ENCODE measurements around the gene PAF1.
A peak's percentile ranks its signal among the peaks of the same experiment; 100 is the strongest.

Gene PAF1

DNA sequence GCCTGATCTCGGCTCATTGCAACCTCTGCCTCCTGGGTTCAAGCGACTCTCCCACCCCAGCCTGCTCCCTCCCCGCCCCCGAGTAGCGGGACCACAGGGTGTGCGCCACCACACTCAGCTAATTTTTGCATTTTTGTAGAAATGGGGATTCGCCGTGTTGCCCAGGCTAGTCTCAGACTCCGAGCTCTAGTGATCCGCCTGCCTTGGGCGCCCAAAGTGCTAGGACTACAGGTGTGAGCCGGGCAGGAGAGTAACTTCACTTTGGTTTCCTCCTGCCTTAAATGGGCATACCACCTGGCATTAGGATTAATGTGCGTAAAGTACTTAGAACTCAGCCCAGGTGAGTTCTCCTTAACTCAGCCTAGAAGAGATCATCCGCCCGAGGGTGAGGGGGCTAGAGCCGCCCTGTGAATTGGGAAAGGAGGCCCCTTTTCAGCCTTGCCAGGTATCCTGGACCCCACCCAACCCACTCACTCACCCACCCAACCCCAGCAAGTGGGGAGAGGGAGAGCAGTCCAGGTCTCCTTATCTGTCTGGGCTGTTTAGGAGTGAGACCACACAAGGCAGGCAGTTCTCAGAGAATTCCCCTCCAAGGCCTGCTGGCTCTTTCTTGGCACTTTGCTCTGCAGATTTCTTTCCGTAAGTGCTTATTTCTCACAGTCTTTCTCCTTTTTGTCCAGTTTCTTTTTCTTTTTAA, 14.5 kb upstream of the PAF1 start:
- no peak for DNase-seq

DNA sequence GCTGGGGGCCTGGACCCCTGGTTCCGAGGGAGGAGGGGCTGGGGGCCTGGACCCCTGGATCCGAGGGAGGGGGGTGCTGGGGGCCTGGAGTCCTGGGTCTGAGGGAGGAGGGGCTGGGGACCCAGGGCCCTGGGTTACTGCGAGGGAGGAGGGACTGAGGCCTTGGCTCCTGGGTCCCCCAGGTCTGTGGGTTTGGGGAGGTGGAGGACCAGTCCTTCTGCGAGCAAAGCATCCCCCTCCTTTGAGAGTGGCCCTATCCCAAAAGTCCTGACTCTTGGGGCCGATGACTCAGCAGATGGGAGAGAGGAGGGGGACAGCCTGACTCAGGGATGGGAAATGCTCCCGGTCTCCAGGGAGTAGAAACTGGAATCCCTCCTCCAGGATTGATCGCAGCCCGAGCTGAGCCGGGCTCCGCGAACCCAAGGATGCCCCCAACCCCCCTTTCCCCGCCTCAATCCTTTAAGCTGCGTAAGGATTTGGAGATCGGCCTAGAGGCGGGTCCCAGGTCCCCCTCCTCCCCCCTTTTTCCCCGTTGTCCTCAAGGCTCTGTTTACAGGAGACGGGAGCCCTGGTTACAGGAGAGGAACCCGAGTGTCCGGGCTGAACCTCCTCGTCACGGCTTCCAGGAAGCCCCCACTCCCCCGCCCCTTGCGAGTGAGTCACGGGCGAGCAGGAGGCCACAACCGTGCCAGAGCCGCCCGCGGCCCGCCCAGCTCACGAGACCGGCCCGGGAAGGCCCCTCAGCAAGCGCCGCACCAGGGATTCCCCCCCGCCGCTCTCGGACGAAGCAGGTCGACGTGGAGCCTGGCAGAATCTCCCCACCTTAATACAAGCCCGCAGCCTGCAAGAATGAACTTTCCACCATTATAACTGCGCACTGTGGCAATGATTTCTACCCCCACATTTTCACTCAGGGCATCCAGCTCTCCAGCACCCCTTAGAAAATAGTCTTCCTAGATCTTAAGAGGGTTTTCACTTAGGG, 12.7 kb upstream of the PAF1 start:
- peak; percentile 74 for DNase-seq

- peak; percentile 39 for DNase-seq
These were observed 11.7 kb upstream of the PAF1 start for GRCh38 chr19:39402346-39403300.

GRCh38 chr19:39401549-39402345, 10.8 kb upstream of the PAF1 start:
- no peak for DNase-seq

GRCh38 chr19:39401070-39401548, 10.2 kb upstream of the PAF1 start:
- DNase-seq: no peak

GRCh38 chr19:39400061-39400460, 9.2 kb upstream of the PAF1 start:
- no peak for DNase-seq

DNA sequence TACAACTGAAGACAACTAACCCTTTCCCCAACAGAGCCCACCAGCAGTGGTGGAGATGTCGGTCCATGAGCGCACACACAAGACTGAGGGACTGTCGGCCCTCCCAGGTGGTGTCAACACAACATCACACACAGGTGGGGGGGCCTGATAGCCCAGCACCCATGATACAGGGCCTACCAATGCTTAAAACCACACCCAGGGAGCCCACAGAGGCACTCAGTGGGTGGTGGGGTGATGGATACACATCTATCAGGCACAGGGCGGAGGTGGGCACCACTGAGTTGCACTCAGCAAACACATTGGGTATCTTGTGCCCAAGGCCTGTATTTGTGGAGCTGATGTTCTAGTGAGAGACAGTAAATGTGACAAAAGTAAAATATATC, 8.8 kb upstream of the PAF1 start:
- no peak for DNase-seq

DNA sequence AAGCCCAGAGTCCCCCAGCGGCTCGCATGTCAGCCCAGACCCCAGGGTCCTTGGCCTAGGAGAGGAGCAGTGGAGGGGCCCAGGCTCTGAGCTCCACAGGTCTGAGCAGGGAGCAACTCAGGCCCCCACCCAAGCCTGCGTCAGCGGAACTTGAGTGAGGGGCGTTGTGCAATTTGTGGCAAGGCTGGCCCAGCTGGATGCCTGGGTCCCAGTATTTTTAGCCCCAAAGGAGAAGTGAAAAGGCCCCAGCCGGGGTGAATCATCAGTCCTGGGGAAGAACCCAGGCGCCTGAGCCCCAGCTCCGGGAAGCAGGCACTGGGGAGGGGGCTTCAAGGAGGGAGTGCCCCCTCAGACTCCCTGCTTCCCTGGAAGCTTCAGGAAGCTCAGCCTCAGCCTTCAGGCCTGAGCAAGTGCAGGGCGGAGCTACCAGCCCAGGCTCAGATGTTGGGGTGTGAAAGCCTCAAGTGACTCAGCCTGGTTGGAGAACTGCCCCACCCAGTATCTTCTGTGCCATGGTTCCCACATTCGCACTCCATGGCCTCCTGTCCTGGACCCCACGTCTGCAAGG, 7.5 kb upstream of the PAF1 start:
- DNase-seq: no peak

DNA sequence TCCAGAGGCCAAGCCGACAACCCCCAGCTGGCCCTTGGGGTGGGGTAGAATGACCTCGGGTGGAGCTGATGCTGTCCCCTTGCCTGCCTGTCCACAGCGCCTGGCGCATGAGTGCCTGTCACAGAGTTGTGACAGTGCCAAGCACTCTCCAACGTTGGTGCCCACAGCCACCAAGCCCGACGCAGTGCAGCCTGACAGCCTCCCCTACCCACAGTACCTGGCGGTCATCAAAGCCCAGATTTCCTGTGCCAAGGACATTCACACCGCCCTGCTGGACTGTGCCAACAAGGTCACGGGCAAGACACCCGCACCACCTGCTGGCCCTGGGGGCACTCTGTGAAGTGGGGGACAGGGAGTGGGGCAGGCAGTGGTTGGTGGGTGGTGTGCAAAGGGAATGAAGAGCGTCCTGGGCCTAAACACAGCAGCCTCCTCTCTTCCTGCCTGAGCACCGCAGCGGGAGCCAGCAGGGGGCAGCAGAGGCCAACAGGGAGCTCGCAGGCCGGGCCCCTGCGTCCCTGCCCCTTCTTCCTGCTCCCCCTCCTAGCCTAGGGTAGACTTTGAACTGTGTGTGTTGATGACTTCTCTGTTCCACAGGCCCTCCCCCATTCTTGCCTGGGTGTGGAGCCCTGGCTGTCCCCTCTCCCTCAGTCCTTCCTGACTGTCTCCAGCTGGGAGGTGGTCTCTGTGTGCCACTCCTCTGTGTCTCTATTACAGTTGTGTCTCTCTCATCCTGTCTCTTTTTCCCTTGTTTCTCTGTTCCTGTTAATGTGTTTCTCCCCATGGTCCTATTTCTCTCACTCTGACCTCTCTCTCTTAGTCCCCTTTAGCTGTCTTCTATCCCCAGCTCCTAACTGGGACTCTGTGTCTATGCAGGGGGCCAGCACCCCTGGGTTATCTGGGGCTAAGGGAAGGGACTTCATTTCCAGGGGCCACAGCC, 6.7 kb upstream of the PAF1 start:
- DNase-seq: peak; percentile 82

DNA sequence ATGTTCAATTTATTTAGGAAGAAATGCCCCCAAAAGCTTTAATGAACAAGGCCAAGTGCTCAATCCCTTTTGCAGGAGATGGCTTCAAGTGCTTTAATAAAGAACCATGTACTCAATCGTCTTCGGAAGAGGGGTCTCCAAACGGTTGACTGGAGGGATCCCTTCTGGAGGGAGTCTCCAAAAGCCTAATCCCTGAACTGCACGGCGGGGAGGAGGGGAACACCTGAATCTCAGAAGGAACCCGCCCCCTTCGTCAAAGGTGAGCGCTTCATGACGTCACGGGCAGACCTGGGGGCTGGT, 505 bp downstream of the PAF1 start:
- DNase-seq: no peak

DNA sequence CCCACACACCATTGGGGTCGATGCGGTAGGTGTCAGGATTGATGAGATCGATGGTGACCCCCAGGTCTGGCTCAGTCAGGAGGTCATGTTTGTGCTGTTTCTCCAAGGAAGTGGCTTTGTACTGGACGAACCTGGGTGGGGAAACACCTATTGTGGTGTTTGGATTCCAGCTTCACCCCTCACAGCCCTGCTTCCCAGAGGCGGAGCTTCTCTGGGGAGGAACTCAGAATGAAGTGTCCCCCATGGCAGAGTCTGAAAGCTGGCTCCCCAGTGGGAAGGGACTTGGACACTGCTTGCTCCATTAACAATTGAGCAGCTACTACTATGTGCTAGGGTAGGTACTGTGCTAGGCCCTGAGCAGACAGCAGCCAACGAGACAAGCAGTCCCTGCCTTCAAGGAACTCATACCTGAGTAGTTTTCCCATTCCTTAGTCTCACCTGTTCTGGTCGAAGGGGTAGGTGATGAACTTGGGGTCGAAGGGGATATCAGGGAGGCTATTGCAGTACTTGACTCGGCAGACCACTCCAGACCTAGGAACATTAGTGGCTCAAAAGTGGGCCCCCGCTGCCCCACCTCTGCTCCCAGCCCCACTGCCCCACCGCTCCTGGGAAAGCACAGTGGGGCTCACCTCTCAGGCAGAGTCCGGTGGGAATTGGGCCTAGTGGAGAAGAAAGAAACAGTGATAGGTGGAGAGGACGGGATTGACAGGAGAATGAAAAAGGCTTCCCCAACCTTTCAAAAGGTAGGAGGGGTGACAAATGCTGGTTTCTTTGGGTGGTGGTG, 1.1 kb downstream of the PAF1 start:
- no peak for DNase-seq

DNA sequence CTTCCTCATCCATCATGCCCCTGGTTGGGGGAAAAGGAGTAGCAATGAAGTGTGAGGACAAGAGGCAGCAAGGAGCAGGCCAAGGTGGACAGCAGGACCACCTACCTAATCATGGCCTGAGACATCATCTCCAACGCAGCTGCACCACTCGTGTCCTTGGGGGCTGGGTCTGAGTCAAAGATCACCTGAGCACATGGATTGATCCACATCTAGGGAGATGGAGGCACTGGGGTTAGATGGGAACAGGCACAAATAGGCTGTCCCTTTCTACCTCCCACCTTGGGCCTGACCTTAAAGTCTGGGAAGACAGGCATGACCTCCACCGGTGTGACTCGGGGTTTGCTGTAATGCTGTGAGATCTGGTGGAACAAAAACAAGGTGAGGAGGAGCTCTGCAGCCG, 2.2 kb downstream of the PAF1 start:
- DNase-seq: no peak

DNA sequence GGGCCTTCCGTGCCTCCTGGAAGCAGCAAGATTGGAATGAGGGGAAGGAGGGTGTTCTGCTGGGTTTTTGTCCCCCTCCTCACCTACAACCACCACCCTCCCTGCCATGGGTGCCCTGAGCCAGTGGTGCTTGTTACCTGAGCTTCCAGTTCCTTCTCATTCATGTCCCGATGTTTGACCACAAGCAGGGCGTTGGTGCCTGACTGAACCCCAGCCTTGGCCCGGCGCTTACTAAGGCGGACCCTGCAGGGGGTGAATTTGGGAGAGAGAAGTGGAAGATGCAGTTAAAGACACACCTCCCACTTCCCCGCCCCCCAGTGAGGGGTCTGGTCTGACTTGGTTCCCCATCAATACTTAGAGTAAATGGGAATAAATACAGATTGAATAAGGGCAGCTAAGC, 4.3 kb downstream of the PAF1 start:
- DNase-seq: no peak

GRCh38 chr19:39385629-39386411, 5.1 kb downstream of the PAF1 start:
- no peak for DNase-seq

- no peak for DNase-seq
These were observed 5.9 kb downstream of the PAF1 start for GRCh38 chr19:39384839-39385568.

DNA sequence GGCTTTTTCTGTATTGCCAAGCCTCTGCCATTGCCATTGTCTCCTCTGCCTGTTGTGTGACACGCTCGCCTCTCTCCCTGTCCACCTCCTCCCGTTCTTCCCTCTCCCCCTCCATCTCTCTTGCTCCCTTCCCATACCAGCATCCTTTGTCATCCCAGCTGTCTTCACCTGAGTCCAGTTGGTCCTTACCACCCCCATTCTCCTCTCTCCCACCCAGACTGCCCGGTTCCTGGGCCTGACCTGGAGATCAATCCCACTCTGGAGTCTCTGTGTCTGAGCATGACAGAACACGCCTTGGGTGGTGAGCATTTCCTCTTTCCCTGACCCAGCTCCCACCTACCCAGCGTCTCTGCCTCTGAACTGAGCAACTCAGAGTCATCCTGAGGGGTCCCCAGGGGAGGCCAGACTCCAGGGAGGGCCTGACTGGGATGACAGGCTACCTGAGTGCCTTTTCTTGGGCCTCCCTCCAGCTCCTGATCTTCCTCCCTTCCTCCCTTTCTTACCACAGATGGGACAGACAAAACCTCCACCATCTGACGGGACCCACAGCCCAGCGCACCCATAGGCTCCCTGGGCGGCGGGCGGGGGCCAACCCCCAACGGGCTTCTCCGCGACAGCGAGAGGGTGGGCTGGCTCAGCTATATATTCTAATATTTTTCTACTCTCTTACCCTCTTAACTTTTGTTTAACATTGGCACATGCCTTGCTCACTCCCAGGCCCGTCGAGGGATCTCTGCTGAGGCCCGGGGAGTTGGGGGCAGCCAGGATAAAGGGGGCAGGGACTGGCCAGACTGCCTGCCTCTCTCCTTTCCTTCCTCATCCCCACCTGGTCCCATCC, 7.7 kb downstream of the PAF1 start:
- no peak for DNase-seq

DNA sequence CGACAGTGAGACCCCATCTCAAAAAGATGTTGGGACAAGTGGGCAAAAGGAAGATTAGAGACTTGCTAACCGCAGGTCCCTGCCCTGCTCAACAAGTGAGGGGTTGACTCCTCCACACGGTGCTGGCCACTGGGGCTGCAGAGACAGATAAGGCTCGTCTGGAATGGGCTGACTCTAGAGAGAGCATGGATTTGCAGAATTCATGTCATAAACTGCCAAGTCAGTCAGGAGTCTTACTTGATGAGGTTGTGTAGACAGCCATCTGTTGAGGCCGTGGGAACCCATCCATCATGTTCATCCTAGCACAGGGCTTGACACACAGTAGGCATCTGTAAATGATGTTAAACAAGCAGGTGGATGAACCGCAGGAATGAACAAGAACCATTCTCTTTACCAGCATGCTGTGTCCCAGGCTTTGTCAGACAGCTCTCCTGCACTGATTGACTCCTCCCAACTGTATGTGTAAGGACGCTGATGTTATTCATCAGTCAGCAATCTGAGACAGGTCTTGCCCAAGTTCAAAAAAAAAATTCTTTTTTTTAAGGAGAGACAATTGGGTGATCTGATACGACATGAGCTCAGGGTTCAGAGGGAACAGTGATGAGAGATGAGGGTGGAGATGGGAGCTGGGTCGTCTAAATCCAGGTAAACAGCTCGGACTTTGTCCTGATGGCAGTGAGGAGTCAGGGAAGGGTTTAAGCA, 8.8 kb downstream of the PAF1 start:
- no peak for DNase-seq
